GM19452 (cell line): ENCODE measurements around the gene USP17L24.
"Not testable (repeated sequence)": the region's sequence is repeated elsewhere in the genome, so short reads cannot be mapped to it uniquely, and the experiment has no call there.

Experiments
- ATAC-seq: cut with Tn5 transposase; IDR thresholded peaks from one replicate; pipeline ENCODE4 v1.9.1; 2021; ENCODE audit not compliant: unreplicated experiment

USP17L24 gene, protein sequence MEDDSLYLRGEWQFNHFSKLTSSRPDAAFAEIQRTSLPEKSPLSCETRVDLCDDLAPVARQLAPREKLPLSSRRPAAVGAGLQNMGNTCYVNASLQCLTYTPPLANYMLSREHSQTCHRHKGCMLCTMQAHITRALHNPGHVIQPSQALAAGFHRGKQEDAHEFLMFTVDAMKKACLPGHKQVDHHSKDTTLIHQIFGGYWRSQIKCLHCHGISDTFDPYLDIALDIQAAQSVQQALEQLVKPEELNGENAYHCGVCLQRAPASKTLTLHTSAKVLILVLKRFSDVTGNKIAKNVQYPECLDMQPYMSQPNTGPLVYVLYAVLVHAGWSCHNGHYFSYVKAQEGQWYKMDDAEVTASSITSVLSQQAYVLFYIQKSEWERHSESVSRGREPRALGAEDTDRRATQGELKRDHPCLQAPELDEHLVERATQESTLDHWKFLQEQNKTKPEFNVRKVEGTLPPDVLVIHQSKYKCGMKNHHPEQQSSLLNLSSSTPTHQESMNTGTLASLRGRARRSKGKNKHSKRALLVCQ

DNA sequence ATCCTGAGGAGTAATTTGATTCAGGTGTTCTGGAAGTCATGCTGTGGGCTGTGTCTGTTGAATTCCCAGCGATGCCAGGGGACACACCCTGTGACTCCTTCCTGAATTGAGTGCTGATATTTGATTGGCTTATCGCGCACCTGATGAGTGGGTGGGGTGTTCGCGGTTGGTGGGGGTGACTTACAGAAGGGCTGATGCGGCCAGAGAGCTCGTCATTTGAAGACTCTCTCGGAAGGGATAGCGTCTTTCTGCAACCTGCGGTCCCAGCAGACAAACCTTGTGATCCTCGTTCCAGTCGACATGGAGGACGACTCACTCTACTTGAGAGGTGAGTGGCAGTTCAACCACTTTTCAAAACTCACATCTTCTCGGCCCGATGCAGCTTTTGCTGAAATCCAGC lies at the start of gene USP17L24:
USP17L24 (plus strand) TSS at position 301 of the 400 bp plus-strand sequence; CDS start at position 301, 0 bp downstream.
- ATAC-seq: not testable (repeated sequence)

DNA sequence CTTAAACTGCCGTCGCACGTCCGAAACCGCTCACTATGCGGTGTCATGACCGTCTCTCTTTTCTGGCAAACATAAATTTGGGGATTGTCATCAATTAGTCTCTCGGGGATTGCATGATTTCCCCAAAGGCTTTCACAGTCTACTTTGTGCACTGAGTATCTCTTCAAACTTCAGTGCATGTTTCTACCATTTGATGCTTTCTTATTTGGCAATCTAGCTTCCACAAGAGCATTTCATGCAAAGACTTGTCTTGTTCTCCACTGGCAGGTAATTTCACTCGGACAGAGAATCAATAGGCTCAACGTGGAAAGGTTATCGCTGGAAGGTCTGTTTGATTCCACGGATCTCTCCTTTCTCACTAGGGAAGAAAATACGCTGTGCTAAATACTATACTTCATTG lies 774 bp upstream of the USP17L24 start:
- not testable (repeated sequence) for ATAC-seq

DNA sequence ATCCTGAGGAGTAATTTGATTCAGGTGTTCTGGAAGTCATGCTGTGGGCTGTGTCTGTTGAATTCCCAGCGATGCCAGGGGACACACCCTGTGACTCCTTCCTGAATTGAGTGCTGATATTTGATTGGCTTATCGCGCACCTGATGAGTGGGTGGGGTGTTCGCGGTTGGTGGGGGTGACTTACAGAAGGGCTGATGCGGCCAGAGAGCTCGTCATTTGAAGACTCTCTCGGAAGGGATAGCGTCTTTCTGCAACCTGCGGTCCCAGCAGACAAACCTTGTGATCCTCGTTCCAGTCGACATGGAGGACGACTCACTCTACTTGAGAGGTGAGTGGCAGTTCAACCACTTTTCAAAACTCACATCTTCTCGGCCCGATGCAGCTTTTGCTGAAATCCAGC lies 4.6 kb downstream of the USP17L24 start, which contains the start of gene USP17L25:
USP17L25 (plus strand) TSS at position 301 of the 400 bp plus-strand sequence; CDS start at position 301, 0 bp downstream.
- ATAC-seq: not testable (repeated sequence)

DNA sequence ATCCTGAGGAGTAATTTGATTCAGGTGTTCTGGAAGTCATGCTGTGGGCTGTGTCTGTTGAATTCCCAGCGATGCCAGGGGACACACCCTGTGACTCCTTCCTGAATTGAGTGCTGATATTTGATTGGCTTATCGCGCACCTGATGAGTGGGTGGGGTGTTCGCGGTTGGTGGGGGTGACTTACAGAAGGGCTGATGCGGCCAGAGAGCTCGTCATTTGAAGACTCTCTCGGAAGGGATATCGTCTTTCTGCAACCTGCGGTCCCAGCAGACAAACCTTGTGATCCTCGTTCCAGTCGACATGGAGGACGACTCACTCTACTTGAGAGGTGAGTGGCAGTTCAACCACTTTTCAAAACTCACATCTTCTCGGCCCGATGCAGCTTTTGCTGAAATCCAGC lies 9.4 kb downstream of the USP17L24 start, which contains the start of gene USP17L26:
USP17L26 (plus strand) TSS at position 301 of the 400 bp plus-strand sequence; CDS start at position 301, 0 bp downstream.
- not testable (repeated sequence) for ATAC-seq

DNA sequence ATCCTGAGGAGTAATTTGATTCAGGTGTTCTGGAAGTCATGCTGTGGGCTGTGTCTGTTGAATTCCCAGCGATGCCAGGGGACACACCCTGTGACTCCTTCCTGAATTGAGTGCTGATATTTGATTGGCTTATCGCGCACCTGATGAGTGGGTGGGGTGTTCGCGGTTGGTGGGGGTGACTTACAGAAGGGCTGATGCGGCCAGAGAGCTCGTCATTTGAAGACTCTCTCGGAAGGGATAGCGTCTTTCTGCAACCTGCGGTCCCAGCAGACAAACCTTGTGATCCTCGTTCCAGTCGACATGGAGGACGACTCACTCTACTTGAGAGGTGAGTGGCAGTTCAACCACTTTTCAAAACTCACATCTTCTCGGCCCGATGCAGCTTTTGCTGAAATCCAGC lies 14.1 kb downstream of the USP17L24 start, which contains the start of gene USP17L5:
USP17L5 (plus strand) TSS at position 301 of the 400 bp plus-strand sequence; CDS start at position 301, 0 bp downstream.
- not testable (repeated sequence) for ATAC-seq

DNA sequence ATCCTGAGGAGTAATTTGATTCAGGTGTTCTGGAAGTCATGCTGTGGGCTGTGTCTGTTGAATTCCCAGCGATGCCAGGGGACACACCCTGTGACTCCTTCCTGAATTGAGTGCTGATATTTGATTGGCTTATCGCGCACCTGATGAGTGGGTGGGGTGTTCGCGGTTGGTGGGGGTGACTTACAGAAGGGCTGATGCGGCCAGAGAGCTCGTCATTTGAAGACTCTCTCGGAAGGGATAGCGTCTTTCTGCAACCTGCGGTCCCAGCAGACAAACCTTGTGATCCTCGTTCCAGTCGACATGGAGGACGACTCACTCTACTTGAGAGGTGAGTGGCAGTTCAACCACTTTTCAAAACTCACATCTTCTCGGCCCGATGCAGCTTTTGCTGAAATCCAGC lies 18.9 kb downstream of the USP17L24 start, which contains the start of gene USP17L27:
USP17L27 (plus strand) TSS at position 301 of the 400 bp plus-strand sequence; CDS start at position 301, 0 bp downstream.
- not testable (repeated sequence) for ATAC-seq

DNA sequence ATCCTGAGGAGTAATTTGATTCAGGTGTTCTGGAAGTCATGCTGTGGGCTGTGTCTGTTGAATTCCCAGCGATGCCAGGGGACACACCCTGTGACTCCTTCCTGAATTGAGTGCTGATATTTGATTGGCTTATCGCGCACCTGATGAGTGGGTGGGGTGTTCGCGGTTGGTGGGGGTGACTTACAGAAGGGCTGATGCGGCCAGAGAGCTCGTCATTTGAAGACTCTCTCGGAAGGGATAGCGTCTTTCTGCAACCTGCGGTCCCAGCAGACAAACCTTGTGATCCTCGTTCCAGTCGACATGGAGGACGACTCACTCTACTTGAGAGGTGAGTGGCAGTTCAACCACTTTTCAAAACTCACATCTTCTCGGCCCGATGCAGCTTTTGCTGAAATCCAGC lies 23.6 kb downstream of the USP17L24 start, which contains the start of gene USP17L28:
USP17L28 (plus strand) TSS at position 301 of the 400 bp plus-strand sequence; CDS start at position 301, 0 bp downstream.
- ATAC-seq: not testable (repeated sequence)

DNA sequence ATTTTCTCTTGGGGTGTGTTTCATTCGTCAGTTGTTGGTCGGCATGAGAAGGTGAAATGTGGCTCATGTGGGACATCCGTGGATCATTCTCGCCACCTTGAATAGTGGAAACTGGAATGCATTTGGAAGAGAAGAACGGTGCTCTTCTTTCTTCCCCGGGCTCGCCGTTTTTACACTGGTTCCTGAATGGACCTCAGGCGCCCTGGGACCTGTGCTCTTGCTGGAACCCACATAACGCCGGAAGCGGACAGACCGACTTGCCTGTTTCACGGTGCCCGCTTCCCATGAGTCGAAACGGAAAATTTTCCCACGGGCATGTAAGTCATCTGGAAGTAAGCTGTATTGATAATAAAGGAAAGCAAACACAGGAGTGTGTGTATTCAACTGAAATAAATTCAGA lies 25.9 kb downstream of the USP17L24 start:
- ATAC-seq: not testable (repeated sequence)

DNA sequence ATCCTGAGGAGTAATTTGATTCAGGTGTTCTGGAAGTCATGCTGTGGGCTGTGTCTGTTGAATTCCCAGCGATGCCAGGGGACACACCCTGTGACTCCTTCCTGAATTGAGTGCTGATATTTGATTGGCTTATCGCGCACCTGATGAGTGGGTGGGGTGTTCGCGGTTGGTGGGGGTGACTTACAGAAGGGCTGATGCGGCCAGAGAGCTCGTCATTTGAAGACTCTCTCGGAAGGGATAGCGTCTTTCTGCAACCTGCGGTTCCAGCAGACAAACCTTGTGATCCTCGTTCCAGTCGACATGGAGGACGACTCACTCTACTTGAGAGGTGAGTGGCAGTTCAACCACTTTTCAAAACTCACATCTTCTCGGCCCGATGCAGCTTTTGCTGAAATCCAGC lies 28.4 kb downstream of the USP17L24 start, which contains the start of gene USP17L29:
USP17L29 (plus strand) TSS at position 301 of the 400 bp plus-strand sequence; CDS start at position 301, 0 bp downstream.
- not testable (repeated sequence) for ATAC-seq

DNA sequence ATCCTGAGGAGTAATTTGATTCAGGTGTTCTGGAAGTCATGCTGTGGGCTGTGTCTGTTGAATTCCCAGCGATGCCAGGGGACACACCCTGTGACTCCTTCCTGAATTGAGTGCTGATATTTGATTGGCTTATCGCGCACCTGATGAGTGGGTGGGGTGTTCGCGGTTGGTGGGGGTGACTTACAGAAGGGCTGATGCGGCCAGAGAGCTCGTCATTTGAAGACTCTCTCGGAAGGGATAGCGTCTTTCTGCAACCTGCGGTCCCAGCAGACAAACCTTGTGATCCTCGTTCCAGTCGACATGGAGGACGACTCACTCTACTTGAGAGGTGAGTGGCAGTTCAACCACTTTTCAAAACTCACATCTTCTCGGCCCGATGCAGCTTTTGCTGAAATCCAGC lies 37.9 kb downstream of the USP17L24 start, which contains the start of gene USP17L30:
USP17L30 (plus strand) TSS at position 301 of the 400 bp plus-strand sequence; CDS start at position 301, 0 bp downstream.
- ATAC-seq: not testable (repeated sequence)
